ENCODE results near the gene TNIK.

- TF ChIP-seq CTCF (IDR thresholded peaks at IDR 0.05; ENCODE audit: low read depth, low read length) = no peak
- TF ChIP-seq POLR2A (IDR thresholded peaks at IDR 0.05; ENCODE audit: extremely low read depth, insufficient read length) = no peak
These were observed 327.3 kb downstream of the TNIK start for GRCh38 chr3:171132873-171133272.

All from NB4 (cell line).